ENCODE results near the gene HACD3. TPM values are rescaled to one million over a fixed set of nuclear protein-coding genes. Genes with fewer than 3 reads are reported as not detected.

Gene HACD3
- total RNA-seq, 1 experiment from 2014 or later: 133 TPM

DNA sequence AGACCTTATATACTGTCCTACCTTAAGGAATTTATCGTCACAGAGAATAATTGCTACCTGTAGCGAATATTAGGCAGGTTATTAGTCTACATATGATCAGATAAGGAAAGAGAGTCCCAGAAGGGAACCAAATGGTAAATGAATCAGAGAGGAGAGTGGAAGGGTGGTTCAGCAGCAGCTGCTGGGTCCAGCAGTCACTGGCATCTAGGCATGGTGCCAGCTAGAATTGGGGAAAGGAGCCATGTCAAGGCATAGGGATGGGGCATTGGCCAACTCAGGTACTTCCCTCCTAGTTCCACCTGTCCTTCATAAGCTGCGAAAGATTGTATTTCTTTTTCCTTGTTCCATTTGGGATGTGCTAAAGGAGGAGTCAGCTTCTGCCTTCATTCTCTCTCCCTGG, 23.4 kb downstream of the HACD3 start:
- H2AK5ac ChIP-seq (ENCODE audit: insufficient read length, low read length): no peak overlapping the region
- H3K4me3 Mint-ChIP-seq: no peak overlapping the region
- H3K27me3 ChIP-seq (ENCODE audit: insufficient read depth, low read length): no peaks in the 10 kb centered on the region
- H2AFZ ChIP-seq (ENCODE audit: low read length): no peak overlapping the region
- H4K20me1 ChIP-seq (ENCODE audit: control insufficient read depth, insufficient read depth, insufficient read length): no peaks in the 10 kb centered on the region
- no peak overlapping the region for H3T11ph ChIP-seq (ENCODE audit: low read length)
- no peak overlapping the region for H2BK20ac ChIP-seq (ENCODE audit: low read depth, low read length, poor library complexity, severe bottlenecking)
- peaks cover 35 to 63% (median 58%) of the 10 kb centered on the region in 3 experiments; a peak in 6 of 7 replicates for H3K36me3 Mint-ChIP-seq (ENCODE audit: insufficient read depth in 1 of 3, low read depth in 3 of 3)
- H3K27ac Mint-ChIP-seq: no peak overlapping the region
- no peak overlapping the region for H3K4ac ChIP-seq (ENCODE audit: low read depth, low read length)
- TF ChIP-seq, protein P1, sequence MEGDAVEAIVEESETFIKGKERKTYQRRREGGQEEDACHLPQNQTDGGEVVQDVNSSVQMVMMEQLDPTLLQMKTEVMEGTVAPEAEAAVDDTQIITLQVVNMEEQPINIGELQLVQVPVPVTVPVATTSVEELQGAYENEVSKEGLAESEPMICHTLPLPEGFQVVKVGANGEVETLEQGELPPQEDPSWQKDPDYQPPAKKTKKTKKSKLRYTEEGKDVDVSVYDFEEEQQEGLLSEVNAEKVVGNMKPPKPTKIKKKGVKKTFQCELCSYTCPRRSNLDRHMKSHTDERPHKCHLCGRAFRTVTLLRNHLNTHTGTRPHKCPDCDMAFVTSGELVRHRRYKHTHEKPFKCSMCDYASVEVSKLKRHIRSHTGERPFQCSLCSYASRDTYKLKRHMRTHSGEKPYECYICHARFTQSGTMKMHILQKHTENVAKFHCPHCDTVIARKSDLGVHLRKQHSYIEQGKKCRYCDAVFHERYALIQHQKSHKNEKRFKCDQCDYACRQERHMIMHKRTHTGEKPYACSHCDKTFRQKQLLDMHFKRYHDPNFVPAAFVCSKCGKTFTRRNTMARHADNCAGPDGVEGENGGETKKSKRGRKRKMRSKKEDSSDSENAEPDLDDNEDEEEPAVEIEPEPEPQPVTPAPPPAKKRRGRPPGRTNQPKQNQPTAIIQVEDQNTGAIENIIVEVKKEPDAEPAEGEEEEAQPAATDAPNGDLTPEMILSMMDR (conservative IDR thresholded peaks at IDR 0.05): no peak
- no peak overlapping the region for H4K8ac ChIP-seq (replicated peaks; ENCODE audit: insufficient read length, low read depth, low read length)
- H4K91ac ChIP-seq (ENCODE audit: insufficient read length, low read depth, low read length): no peak overlapping the region
- no peaks in the 10 kb centered on the region for H3K9me3 ChIP-seq (ENCODE audit: control insufficient read depth, low read depth, low read length)
- H2BK120ac ChIP-seq (ENCODE audit: low read depth, low read length, poor library complexity, severe bottlenecking): no peak overlapping the region
- H3K4me1 Mint-ChIP-seq: peaks cover 15 to 17% of the 10 kb centered on the region in 2 experiments
- no peak overlapping the region for H3K14ac ChIP-seq (ENCODE audit: insufficient read depth, low read length)
- no peak overlapping the region for H3K9ac ChIP-seq (ENCODE audit: extremely low read depth, insufficient read length, low read length)
- no peak overlapping the region for H2BK15ac ChIP-seq (ENCODE audit: low read depth, low read length)
- no peak overlapping the region for H3K56ac ChIP-seq (ENCODE audit: insufficient read length, low read depth, low read length)
- H3K27me3 Mint-ChIP-seq (ENCODE audit: low read depth): no peaks in the 10 kb centered on the region
- H3K9me3 Mint-ChIP-seq: no peaks in the 10 kb centered on the region
- no CpG with 5 or more reads among the region's 3 CpGs for WGBS (ENCODE audit: extremely low coverage, insufficient read length, low lambda C conversion rate)
- no peak overlapping the region for H3K4me2 ChIP-seq (ENCODE audit: insufficient read depth, insufficient read length, low read length)
- peaks cover 3% of the 10 kb centered on the region for H3K79me1 ChIP-seq (ENCODE audit: insufficient read depth, low read depth, low read length, poor library complexity, severe bottlenecking)
- H3K18ac ChIP-seq (ENCODE audit: insufficient read length, low read depth, low read length): no peak overlapping the region
- no peak overlapping the region for H3K23ac ChIP-seq (ENCODE audit: insufficient read length, low read depth, low read length)
- H3K79me2 ChIP-seq (ENCODE audit: insufficient read depth, low read length): no peaks in the 10 kb centered on the region; the same call in 1 of the 2 replicates
- no peak for DNase-seq
- no peak overlapping the region for H2BK12ac ChIP-seq (ENCODE audit: insufficient read length, low read depth, low read length)
- no peak overlapping the region for H3K27ac ChIP-seq (ENCODE audit: insufficient read length, low read depth, low read length)
- H4K5ac ChIP-seq (ENCODE audit: insufficient read length, low read depth, low read length): no peak overlapping the region
- no peaks in the 10 kb centered on the region for H3K23me2 ChIP-seq (ENCODE audit: insufficient read length, low read depth, low read length, poor library complexity, severe bottlenecking)
- H3K4me1 ChIP-seq (ENCODE audit: insufficient read depth, low read length): peaks cover 6% of the 10 kb centered on the region; the same call in 1 of the 2 replicates
- H2BK5ac ChIP-seq (ENCODE audit: insufficient read length, low read length): no peak overlapping the region

Data from H9 (cell line).